ENCODE results near the gene PHF1. TPM values are rescaled to one million over a fixed set of nuclear protein-coding genes. Genes with fewer than 3 reads are reported as not detected.

The PHF1 gene
- total and polyA plus RNA-seq, 4 donors = 7.2 to 13.5 (median 11.5) TPM

GRCh38 chr6:33456156-33456555 is 45.3 kb downstream of the PHF1 start:
- 93% methylated on average over 12 of the region's 12 CpGs for WGBS
- TF ChIP-seq TAF1 (conservative IDR thresholded peaks at IDR 0.05) (no peak), RXRA (IDR thresholded peaks at IDR 0.05) (no peak), MAX (IDR thresholded peaks at IDR 0.05) (no peak), RAD21 (IDR thresholded peaks at IDR 0.05) (no peak), SP1 (IDR thresholded peaks at IDR 0.05) (no peak), NR2F2 (IDR thresholded peaks at IDR 0.05) (no peak)
- TF ChIP-seq, protein P1, sequence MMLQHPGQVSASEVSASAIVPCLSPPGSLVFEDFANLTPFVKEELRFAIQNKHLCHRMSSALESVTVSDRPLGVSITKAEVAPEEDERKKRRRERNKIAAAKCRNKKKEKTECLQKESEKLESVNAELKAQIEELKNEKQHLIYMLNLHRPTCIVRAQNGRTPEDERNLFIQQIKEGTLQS (IDR thresholded peaks at IDR 0.05) = no peak
- no peak for DNase-seq (ENCODE audit: low spot score)

DNA sequence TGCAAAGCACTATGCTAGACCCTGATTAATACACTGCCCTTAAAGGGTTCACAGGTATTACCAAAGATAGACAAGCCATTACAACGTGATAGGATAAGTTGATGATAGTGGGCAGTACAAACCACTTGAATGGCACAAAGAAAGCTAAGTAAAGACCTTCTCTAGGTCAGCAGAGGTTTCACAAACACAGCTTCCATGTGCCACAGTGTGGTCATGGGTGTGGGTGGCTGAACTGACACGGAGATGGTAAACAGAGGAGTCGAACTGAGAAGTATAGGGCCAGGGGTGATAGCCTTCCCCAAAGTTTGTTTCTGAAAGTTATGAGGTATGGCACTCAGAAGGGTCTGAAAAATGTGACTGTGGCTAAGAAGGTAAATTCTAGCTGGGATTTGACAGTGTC is 47.9 kb downstream of the PHF1 start:
- no peaks in the 10 kb centered on the region for H3K9me3 ChIP-seq (ENCODE audit: control insufficient read depth in 4 of 4, low read length in 3 of 4)
- 68% methylated on average over 3 of the region's 3 CpGs for WGBS
- H3K27ac ChIP-seq (ENCODE audit: low read depth in 1 of 2, low read length in 2 of 2) = no peak overlapping the region
- DNase-seq (ENCODE audit: low spot score) = no peak
- no peaks in the 10 kb centered on the region for H3K27me3 ChIP-seq (ENCODE audit: control insufficient read depth in 4 of 4, insufficient read depth in 4 of 4, low read length in 3 of 4)
- no peak overlapping the region for H3K9ac ChIP-seq (ENCODE audit: low read depth in 1 of 2, low read length in 2 of 2)
- no peak overlapping the region for H3K4me3 ChIP-seq (ENCODE audit: low read depth in 1 of 3, low read length in 3 of 3)
- peaks cover 4 to 9% (median 6%) of the 10 kb centered on the region in 4 donors for H3K4me1 ChIP-seq (ENCODE audit: control insufficient read depth in 4 of 4, insufficient read depth in 4 of 4, low read length in 3 of 4)
- no peak for TF ChIP-seq HNF4A (conservative IDR thresholded peaks at IDR 0.05)
- TF ChIP-seq HNF4G (IDR thresholded peaks at IDR 0.05) = no peak
- TF ChIP-seq RXRA (IDR thresholded peaks at IDR 0.05) = no peak
- no peak for TF ChIP-seq GABPA (IDR thresholded peaks at IDR 0.05 in 1 of 2, conservative IDR thresholded peaks at IDR 0.05 in 1 of 2)
- TF ChIP-seq MAX (IDR thresholded peaks at IDR 0.05) = no peak
- TF ChIP-seq, protein P2, sequence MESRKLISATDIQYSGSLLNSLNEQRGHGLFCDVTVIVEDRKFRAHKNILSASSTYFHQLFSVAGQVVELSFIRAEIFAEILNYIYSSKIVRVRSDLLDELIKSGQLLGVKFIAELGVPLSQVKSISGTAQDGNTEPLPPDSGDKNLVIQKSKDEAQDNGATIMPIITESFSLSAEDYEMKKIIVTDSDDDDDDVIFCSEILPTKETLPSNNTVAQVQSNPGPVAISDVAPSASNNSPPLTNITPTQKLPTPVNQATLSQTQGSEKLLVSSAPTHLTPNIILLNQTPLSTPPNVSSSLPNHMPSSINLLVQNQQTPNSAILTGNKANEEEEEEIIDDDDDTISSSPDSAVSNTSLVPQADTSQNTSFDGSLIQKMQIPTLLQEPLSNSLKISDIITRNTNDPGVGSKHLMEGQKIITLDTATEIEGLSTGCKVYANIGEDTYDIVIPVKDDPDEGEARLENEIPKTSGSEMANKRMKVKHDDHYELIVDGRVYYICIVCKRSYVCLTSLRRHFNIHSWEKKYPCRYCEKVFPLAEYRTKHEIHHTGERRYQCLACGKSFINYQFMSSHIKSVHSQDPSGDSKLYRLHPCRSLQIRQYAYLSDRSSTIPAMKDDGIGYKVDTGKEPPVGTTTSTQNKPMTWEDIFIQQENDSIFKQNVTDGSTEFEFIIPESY (IDR thresholded peaks at IDR 0.05) = no peak
- TF ChIP-seq EGR1 (IDR thresholded peaks at IDR 0.05; ENCODE audit: low read depth in 2 of 2) = no peak
- TF ChIP-seq RAD21 (IDR thresholded peaks at IDR 0.05) = no peak
- TF ChIP-seq SP1 (IDR thresholded peaks at IDR 0.05) = no peak
- TF ChIP-seq, protein P3, sequence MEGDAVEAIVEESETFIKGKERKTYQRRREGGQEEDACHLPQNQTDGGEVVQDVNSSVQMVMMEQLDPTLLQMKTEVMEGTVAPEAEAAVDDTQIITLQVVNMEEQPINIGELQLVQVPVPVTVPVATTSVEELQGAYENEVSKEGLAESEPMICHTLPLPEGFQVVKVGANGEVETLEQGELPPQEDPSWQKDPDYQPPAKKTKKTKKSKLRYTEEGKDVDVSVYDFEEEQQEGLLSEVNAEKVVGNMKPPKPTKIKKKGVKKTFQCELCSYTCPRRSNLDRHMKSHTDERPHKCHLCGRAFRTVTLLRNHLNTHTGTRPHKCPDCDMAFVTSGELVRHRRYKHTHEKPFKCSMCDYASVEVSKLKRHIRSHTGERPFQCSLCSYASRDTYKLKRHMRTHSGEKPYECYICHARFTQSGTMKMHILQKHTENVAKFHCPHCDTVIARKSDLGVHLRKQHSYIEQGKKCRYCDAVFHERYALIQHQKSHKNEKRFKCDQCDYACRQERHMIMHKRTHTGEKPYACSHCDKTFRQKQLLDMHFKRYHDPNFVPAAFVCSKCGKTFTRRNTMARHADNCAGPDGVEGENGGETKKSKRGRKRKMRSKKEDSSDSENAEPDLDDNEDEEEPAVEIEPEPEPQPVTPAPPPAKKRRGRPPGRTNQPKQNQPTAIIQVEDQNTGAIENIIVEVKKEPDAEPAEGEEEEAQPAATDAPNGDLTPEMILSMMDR (IDR thresholded peaks at IDR 0.05; ENCODE audit: low read depth, low read length, missing input control) = no peak
- TF ChIP-seq FOXA2 (IDR thresholded peaks at IDR 0.05) = no peak
- no peak for TF ChIP-seq TAF1 (conservative IDR thresholded peaks at IDR 0.05)
- TF ChIP-seq FOXA1 (IDR thresholded peaks at IDR 0.05) = no peak
- no peak for TF ChIP-seq NR2F2 (IDR thresholded peaks at IDR 0.05)
- peaks cover 0 to 4% (median 1%) of the 10 kb centered on the region in 4 donors for H3K36me3 ChIP-seq (ENCODE audit: control insufficient read depth in 4 of 4, insufficient read depth in 3 of 4, low read depth in 1 of 4, low read length in 3 of 4)

More at GRCh38 chr6:33456156-33456555, 45.3 kb downstream of the PHF1 start:
- no peak overlapping the region for H3K9ac ChIP-seq (ENCODE audit: low read depth in 1 of 2, low read length in 2 of 2)
- H3K27ac ChIP-seq (ENCODE audit: low read depth in 1 of 2, low read length in 2 of 2) = no peak overlapping the region
- no peaks in the 10 kb centered on the region for H3K9me3 ChIP-seq (ENCODE audit: control insufficient read depth in 4 of 4, low read length in 3 of 4)
- H3K27me3 ChIP-seq (ENCODE audit: control insufficient read depth in 4 of 4, insufficient read depth in 4 of 4, low read length in 3 of 4) = no peaks in the 10 kb centered on the region
- peaks cover 4 to 12% (median 8%) of the 10 kb centered on the region in 4 donors for H3K4me1 ChIP-seq (ENCODE audit: control insufficient read depth in 4 of 4, insufficient read depth in 4 of 4, low read length in 3 of 4)
- H3K4me3 ChIP-seq (ENCODE audit: low read depth in 1 of 3, low read length in 3 of 3) = no peak overlapping the region
- H3K36me3 ChIP-seq (ENCODE audit: control insufficient read depth in 4 of 4, insufficient read depth in 3 of 4, low read depth in 1 of 4, low read length in 3 of 4) = peaks cover 0 to 4% (median 1%) of the 10 kb centered on the region in 4 donors

Data from liver (tissue), 9 donors.